Renal cortex interstitium (tissue), 11 donors: ENCODE data around the gene GDF10. TPM values are rescaled to one million over a fixed set of nuclear protein-coding genes. Genes with fewer than 3 reads are reported as not detected.
A peak's percentile ranks its signal among the peaks of the same experiment; 100 is the strongest.

Source experiments
- DNase-seq, 11 donors: peaks; one replicate each; pipeline ENCODE4 v3.0.0-alpha.2; 2013; ENCODE audit warnings: low read depth in 9 of 11, low spot score in 4 of 11; ENCODE audit errors: extremely low read depth in 1 of 11
- polyA plus RNA-seq, 3 donors: library from polyadenylated mRNA; unstranded; fragments of 120-200 nt; gene quantifications; one replicate each; pipeline ENCODE4 v1.2.1, GENCODE V29; 2013; ENCODE audit not compliant: insufficient read length in 3 of 3

The GDF10 gene
- polyA plus RNA-seq, 3 donors, result 1.5 to 2.4 (median 1.6) TPM

DNA sequence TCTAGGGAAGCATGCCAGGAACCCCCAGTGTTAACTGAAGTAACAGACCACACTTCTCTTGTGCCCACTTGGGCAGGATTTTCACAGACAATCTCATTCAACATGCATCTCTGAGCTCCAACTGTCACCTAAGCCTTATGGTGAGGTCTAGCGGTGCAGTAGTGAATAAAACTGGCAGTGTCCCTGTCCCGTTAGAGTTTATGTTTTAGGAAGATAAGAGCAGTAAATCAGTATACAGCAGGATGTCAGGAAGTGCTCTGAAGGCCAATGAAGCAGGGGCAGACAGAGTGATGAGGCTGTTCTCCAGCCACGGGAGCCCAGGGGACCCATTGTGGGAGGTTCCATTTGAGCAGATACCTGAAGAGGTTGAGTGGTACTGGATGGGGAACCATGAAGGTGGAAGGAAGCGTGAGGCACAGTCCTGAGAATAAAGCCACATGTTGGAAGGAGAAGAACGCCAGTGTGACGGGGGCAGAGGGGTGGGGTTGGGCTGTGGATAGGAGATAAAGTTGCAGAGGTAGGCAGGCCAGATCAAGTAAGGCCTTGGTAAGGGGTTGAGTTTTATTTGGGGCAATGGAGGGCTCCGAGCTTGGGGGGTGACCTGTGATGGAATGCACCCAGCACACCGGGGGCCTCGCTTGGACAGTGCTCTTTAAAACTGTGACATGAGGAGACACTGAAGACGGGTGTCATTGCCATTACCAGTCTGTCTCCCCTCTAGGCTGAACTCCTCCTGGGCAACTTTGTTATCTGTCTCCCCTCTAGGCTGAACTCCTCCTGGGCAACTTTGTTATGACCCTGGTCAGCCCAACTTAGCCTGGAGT lies 6.6 kb downstream of the GDF10 start:
- no peak for DNase-seq

DNA sequence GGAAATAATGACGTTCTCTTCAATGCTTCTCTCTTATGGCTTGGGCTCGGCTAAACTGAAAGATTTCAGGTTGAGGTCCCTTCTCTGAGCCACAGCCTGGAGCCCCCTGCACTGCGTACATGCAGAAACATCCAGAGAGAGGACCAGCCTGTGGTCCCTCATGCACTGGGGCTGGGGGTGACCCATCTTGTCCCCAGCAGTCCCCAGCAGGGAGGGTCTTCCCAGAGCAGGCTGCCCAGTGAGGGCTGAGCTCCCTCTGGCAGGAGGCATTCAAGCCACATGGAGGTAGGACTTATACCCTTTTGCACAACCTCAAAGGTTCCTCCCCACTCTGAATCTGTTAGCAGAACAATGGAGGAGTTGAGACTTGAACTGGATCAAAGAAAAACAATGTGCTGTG lies 7.4 kb downstream of the GDF10 start:
- no peak for DNase-seq

DNA sequence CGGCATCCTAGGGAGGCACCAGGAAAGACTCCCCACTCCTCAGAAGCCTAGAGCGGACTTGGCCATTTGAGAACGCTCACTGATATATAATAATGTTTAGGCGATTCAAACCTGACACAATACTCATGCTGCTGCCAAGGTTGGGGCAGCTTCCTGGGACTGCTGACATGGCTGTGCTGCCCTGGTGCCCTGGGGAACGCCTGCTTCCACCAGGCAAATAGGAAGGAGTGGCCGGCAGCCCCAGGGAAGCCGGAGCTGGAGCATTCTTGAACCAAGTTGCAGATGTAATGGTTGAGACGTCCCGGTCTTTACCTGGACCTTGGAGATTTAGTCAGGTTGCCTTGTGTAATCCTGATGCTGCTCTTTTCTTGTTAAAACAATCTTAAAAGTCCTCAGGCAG lies 8.8 kb downstream of the GDF10 start:
- no peak for DNase-seq

DNA sequence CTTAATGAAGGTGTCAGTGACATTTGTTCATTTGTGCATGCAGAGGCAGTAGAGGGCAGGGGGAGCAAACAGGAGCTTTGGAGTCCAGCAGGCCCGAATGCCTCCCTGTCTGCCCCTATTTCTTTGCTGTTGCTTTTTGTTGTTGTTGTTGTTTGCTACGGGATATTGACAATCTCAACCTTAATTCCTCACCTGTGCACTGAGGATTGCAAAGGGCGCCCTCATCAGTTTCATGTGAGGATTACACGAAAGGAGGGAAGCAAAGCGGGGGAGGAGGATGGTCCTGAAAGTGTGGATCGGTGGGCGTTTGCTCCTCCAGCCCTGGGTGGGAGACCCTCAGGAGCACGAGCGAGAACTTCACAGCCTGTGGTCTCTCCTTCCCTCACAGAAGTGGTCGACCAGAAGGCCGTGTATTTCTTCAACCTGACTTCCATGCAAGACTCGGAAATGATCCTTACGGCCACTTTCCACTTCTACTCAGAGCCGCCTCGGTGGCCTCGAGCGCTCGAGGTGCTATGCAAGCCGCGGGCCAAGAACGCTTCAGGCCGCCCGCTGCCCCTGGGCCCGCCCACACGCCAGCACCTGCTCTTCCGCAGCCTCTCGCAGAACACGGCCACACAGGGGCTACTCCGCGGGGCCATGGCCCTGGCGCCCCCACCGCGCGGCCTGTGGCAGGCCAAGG lies 9.6 kb downstream of the GDF10 start:
- DNase-seq, result no peak

- DNase-seq, result no peak
Observed at GRCh38 chr10:47310090-47310505, 10.1 kb downstream of the GDF10 start.

GRCh38 chr10:47311193-47311931 lies 11.4 kb downstream of the GDF10 start:
- no peak for DNase-seq

DNA sequence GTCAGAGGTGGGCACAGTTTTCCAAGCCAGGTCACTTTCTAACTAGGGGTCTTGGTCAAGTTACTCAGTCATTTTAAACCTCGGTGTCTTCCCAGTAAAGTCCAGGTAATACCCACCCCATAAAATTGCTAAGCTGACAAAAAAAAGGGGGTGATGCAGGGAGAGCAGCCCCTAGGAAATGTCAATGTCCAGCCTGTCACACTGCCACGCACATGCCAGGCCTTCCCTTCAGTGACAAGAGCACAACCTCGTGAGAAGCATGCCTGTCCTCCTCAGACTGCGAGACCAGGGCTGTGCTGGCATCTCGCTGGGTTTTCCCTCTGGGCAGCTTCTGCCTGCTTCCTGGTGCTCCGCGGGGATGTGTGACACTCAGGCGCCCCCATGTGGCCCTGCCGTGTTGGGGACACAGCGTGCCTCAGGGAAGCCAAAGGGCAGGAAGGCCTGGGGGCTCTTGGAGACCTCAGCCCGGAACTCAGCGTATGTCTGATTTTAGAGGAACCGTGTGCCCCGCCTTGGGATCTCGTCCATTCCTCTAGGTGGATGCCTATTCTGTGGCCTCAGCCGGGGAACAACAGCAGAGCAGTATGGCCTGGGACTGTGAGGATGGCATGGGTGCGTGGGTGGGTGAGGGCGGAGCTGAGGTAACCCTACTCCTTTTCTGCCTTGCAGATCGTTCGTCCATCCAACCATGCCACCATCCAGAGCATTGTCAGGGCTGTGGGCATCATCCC lies 12.1 kb downstream of the GDF10 start:
- DNase-seq, result peak in 10 of 11 donors; percentile 35 to 67 (median 52)

DNA sequence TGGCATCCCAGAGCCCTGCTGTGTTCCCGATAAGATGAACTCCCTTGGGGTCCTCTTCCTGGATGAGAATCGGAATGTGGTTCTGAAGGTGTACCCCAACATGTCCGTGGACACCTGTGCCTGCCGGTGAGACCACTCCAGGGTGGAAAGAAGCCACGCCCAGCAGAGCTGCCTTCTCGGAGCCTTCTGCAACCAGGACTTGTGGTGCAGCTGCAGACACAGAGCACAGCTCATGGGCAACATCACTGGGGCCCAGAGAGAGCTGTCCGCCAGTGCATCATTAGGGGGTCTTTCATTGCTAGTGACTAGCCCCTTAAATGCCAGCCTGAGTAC lies 12.6 kb downstream of the GDF10 start:
- DNase-seq, result no peak

DNA sequence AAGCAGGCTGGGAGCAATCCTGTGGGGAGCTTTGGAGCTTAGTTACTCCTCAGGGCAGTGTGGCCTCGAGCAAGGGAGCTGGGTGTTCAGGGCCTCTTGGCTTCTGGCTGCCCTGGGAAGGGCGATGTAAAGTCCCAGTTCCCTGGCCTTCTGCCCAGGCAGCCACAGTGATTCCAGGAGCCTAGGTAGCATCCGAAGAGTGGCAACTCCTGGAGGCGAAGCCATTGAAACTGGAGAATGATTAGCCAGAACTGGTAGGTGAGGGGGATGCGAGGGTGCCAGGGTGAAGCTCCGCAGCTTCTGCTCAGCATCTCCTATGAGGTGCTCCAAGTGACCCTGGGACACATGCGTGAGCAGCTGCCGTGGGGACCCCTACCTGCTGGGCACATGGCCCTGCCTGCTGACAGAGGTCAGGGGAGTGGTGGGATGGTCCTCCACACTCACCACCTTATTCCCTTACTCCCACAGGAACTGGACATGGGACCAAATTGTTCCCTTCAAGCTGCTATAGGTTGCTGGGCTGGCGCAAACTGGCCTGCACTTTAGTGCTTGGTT lies 14.5 kb downstream of the GDF10 start:
- DNase-seq, result no peak

DNA sequence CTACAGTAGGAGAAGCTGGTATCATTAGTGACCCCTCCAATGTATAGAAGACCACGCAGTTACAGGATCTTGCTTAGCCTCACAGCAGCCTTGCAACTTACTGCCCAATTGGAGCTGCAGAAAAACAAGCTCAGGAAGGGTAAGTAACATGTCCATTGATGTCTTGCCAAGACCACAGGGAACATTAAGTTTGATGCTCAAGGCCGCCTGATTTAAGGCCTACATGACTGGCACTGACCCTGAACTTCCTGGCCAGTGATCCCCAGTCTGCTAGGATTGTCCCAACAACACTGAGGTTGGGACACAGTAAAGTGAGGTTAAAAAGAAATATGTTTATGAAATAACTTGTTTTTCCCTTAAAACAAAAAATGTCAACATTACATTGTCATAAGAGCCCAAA lies 15.4 kb downstream of the GDF10 start:
- peak in 2 of 11 donors; percentile 28 to 34 for DNase-seq

DNA sequence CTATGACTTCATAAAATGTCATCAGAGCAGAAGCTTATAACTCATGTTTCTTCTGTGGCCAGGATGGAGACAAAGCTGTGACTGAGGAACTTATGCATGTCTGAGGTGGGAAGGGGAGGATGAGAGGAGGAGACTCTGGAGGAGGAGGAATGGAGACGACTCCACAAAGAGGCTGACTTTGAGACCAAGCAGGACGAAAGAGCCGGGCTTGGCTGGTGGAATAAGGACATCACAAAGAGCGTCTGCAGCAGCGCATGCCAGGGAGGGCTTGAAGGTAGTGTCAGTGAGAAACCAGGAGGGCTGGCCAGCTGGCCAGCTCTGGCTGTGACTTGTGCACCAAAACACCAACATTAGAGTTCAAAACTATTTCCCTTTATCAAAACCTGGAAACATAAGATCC lies 16.1 kb downstream of the GDF10 start:
- DNase-seq, result no peak

DNA sequence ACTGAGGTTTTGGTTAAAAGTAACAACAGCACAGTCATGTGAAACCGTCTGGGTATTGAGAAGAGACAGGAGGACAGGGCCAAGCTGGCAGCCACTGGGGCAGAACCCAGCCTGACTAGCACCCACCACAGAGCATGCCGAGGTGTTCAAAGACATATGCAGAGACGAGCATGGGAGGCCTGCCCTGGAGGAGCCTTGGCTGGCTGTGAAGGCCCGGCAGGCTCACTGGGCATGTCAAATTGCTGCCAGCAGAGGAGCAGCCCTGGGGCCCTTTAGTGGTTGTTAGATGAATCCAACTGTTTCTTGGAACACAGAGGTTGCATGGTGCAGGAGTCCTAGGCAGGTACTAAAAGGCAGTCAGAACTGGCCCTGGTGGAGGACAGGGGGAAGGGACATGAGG lies 17.3 kb downstream of the GDF10 start:
- DNase-seq, result no peak

GRCh38 chr10:47318706-47319105 lies 18.7 kb downstream of the GDF10 start:
- no peak for DNase-seq

- no peak for DNase-seq
Observed at GRCh38 chr10:47319784-47320183, 19.8 kb downstream of the GDF10 start.

DNA sequence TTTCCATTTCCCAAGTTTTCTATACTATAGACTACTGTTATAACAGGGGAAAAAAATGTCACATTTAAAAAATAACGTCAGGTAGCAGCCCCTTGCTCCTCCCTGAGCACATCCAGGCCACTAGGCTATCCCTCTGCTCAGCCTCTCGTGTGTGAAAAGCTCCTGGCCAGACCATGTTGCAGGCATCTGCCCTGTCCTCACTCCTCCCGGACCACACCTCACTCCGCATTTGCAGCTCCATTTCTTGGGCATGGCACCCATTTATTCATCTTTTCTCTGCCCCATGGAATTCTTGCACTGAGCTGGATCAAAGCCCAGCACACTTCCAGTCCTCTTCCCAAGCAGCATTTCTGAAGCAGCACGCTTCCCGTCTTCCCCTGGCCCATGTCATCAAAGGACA lies 20.8 kb downstream of the GDF10 start:
- DNase-seq, result no peak

- no peak for DNase-seq
Observed at GRCh38 chr10:47321521-47322195, 21.7 kb downstream of the GDF10 start.

DNA sequence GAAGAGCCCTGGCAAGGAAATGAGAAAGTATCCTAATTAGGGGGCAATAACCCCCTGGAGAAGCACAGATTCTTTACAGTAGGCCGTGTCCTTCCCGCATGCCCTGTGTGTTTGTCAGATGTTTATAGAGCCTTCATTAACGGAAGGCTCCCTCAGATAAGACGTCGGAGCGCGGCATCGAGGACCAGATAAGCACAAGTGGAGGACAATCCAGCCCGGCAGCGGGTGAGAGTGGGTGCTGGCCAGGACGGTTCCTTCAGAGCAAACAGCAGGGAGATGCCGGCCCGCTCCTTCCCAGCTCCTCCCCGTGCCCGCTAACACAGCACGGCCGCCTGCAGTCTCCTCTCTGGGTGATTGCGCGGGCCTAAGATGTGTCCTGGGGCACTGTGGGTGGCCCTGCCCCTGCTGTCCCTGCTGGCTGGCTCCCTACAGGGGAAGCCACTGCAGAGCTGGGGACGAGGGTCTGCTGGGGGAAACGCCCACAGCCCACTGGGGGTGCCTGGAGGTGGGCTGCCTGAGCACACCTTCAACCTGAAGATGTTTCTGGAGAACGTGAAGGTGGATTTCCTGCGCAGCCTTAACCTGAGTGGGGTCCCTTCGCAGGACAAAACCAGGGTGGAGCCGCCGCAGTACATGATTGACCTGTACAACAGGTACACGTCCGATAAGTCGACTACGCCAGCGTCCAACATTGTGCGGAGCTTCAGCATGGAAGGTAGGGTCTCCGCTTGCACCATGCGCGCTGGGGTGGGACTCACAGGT lies 22.5 kb downstream of the GDF10 start, which contains the start of gene GDF2:
TSS of gene GDF2 (plus strand) at position 155 of the 762 bp plus-strand sequence. CDS start at position 370, 215 bp downstream.
- no peak for DNase-seq

DNA sequence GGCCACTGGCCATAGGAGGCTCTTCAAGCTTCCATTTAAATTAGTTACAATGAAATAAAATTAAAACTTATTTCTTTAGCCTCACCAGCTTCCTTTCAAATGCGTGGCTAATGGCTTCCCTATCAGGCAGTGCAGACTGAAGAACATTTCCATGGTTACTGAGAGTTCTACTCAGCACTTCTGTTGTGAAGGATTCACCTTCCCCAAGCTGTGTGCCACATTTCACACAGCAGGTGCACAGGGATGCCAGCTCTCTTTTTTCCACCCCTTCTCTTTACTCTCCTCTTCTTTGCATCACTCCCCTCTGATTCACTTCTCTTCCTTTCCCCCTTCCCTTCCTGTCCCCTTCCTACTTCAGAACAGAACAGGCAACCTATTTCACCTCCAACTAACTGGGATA lies 23.1 kb downstream of the GDF10 start:
- DNase-seq, result no peak
